ENCODE results near the gene EIF1AX. TPM values are rescaled to one million over a fixed set of nuclear protein-coding genes. Genes with fewer than 3 reads are reported as not detected.
"Not testable (repeated sequence)": the region's sequence is repeated elsewhere in the genome, so short reads cannot be mapped to it uniquely, and the experiment has no call there.

EIF1AX gene
- total and polyA plus RNA-seq, 2 donors (not counting 1 experiment from before 2014, with no cell fraction given): 30.1 to 85.1 TPM

DNA sequence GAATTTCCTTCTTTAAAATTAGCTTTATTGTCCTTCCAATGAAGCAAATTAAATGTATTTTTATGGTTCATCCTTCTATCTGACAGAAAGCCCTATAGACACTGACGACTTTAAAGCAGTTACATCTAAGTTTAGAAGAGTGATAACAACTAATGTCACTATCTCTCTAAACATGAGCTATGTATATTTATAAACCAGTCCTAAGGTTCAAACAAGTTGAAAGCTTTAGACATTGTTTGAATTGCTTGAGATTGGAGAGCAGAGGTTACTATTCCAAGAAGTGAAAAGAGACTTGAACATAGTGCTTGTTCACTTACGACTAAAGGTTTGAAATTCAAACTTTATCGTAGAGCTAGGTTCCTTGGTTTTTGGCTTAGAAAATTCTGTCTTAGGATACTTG lies 30.2 kb upstream of the EIF1AX start:
- TF ChIP-seq CTCF (conservative IDR thresholded peaks at IDR 0.05 in 1 of 2, IDR thresholded peaks at IDR 0.05 in 1 of 2; ENCODE audit: low read depth in 1 of 2, low read length in 2 of 2) (no peak), EZH2 (IDR thresholded peaks at IDR 0.05; ENCODE audit: low read length, missing control alignments) (no peak)
- no peaks in the 10 kb centered on the region for H3K27me3 ChIP-seq (ENCODE audit: control insufficient read depth, insufficient read depth, low read length)
- H3K27ac ChIP-seq (ENCODE audit: insufficient read depth, low read length): no peak overlapping the region
- no peaks in the 10 kb centered on the region for H3K4me1 ChIP-seq (ENCODE audit: control insufficient read depth, extremely low read depth, insufficient read depth, low read length)
- H3K9ac ChIP-seq (ENCODE audit: insufficient read depth, low read length): no peak overlapping the region
- peaks cover 2% of the 10 kb centered on the region for H3K36me3 ChIP-seq (ENCODE audit: control insufficient read depth, insufficient read depth, low read length)
- no peaks in the 10 kb centered on the region for H3K79me2 ChIP-seq (ENCODE audit: control insufficient read depth, insufficient read depth, low read length)
- DNase-seq (ENCODE audit: low read depth in 2 of 2): no peak
- H4K20me1 ChIP-seq (ENCODE audit: control insufficient read depth, extremely low read depth, insufficient read depth, low read length): no peaks in the 10 kb centered on the region
- no peak overlapping the region for H2AFZ ChIP-seq (ENCODE audit: low read length)
- no peaks in the 10 kb centered on the region for H3K9me3 ChIP-seq (ENCODE audit: control insufficient read depth, insufficient read depth, low read depth, low read length)
- no peak overlapping the region for H3K4me2 ChIP-seq (ENCODE audit: extremely low read depth, insufficient read depth, low read length)
- no peak overlapping the region for H3K4me3 ChIP-seq (replicated peaks in 1 of 4; ENCODE audit: control extremely low read depth in 1 of 4, insufficient read depth in 1 of 4, low read depth in 3 of 4, low read length in 4 of 4)

- H3K27me3 ChIP-seq (ENCODE audit: control insufficient read depth, insufficient read depth, low read length); H3K9ac ChIP-seq (ENCODE audit: insufficient read depth, low read length); H3K9me3 ChIP-seq (ENCODE audit: control insufficient read depth, insufficient read depth, low read depth, low read length); H2AFZ ChIP-seq (ENCODE audit: low read length); H3K4me2 ChIP-seq (ENCODE audit: extremely low read depth, insufficient read depth, low read length); DNase-seq (ENCODE audit: low read depth in 2 of 2); H3K4me3 ChIP-seq (replicated peaks in 1 of 4; ENCODE audit: control extremely low read depth in 1 of 4, insufficient read depth in 1 of 4, low read depth in 3 of 4, low read length in 4 of 4); H3K4me1 ChIP-seq (ENCODE audit: control insufficient read depth, extremely low read depth, insufficient read depth, low read length); H4K20me1 ChIP-seq (ENCODE audit: control insufficient read depth, extremely low read depth, insufficient read depth, low read length); H3K36me3 ChIP-seq (ENCODE audit: control insufficient read depth, insufficient read depth, low read length); H3K79me2 ChIP-seq (ENCODE audit: control insufficient read depth, insufficient read depth, low read length); H3K27ac ChIP-seq (ENCODE audit: insufficient read depth, low read length): not testable (repeated sequence)
Measured at GRCh38 chrX:20162516-20162915, 20.9 kb upstream of the EIF1AX start.

DNA sequence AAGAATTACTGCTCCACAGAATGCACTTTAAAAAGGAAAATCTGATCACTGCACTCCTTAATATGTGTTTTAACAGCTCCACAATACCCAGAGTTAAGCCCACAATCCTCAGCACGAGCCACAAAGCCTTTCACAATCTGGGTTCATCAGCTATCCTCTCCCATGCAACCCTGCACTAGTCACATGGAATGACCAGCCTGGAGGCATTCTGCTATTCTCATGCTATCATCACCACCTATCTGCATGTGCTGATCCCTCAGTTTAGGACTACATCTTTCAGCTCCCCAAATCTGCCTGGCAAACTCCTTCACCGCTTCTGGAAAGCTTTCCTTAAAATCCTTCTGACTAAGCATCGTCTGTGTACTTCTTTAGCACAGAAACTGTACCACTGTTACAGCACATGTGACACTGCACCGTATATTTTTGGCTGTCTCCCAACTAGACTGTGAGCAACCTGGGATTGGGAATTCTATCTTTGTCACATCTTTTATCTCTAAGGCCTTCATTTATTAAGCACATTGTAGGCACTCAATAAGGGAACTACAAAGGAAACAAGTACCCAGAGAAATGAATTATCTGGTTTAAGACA lies 18.3 kb upstream of the EIF1AX start:
- H2AFZ ChIP-seq (ENCODE audit: low read length): no peak overlapping the region
- no peaks in the 10 kb centered on the region for H3K9me3 ChIP-seq (ENCODE audit: control insufficient read depth, insufficient read depth, low read depth, low read length)
- no peaks in the 10 kb centered on the region for H3K79me2 ChIP-seq (ENCODE audit: control insufficient read depth, insufficient read depth, low read length)
- H3K36me3 ChIP-seq (ENCODE audit: control insufficient read depth, insufficient read depth, low read length): no peaks in the 10 kb centered on the region
- DNase-seq (ENCODE audit: low read depth in 2 of 2): no peak
- H3K9ac ChIP-seq (ENCODE audit: insufficient read depth, low read length): no peak overlapping the region
- H3K4me2 ChIP-seq (ENCODE audit: extremely low read depth, insufficient read depth, low read length): no peak overlapping the region
- H3K4me3 ChIP-seq (replicated peaks in 1 of 4; ENCODE audit: control extremely low read depth in 1 of 4, insufficient read depth in 1 of 4, low read depth in 3 of 4, low read length in 4 of 4): no peak overlapping the region
- no peaks in the 10 kb centered on the region for H3K4me1 ChIP-seq (ENCODE audit: control insufficient read depth, extremely low read depth, insufficient read depth, low read length)
- H3K27ac ChIP-seq (ENCODE audit: insufficient read depth, low read length): no peak overlapping the region
- H3K27me3 ChIP-seq (ENCODE audit: control insufficient read depth, insufficient read depth, low read length): no peaks in the 10 kb centered on the region
- TF ChIP-seq EZH2 (IDR thresholded peaks at IDR 0.05; ENCODE audit: low read length, missing control alignments) (no peak), CTCF (conservative IDR thresholded peaks at IDR 0.05 in 1 of 2, IDR thresholded peaks at IDR 0.05 in 1 of 2; ENCODE audit: low read depth in 1 of 2, low read length in 2 of 2) (no peak)
- H4K20me1 ChIP-seq (ENCODE audit: control insufficient read depth, extremely low read depth, insufficient read depth, low read length): no peaks in the 10 kb centered on the region
